Embryonic facial prominence (tissue), 1 donor: ENCODE results near the gene GPX7.
A peak's percentile ranks its signal among the peaks of the same experiment; 100 is the strongest.
"Not testable (repeated sequence)": the region's sequence is repeated elsewhere in the genome, so short reads cannot be mapped to it uniquely, and the experiment has no call there.

Experiments used
- DNase-seq: peaks from one replicate; pipeline ENCODE4 v3.0.0-alpha.2; 2016; ENCODE audit errors: extremely low spot score

The GPX7 gene

GRCh38 chr1:52601991-52602855 is at the start of gene GPX7:
TSS of gene GPX7 (plus strand) at chr1:52602371. CDS start at chr1:52602410, 39 bp downstream.
- DNase-seq, result no peak

- DNase-seq, result peak; percentile 88
Measured at GRCh38 chr1:52552505-52553361, 49.4 kb upstream of the GPX7 start, which contains the start of gene TUT4. TSS of gene TUT4 (minus strand) at chr1:52553092. CDS start at chr1:52526280, 26,812 bp downstream.

- DNase-seq, result peak; percentile 79
Measured at GRCh38 chr1:52553362-52554266, 48.6 kb upstream of the GPX7 start.

GRCh38 chr1:52554267-52554640 is 47.9 kb upstream of the GPX7 start:
- no peak for DNase-seq

GRCh38 chr1:52554756-52555155 is 47.4 kb upstream of the GPX7 start:
- DNase-seq, result no peak

- DNase-seq, result no peak
Measured at GRCh38 chr1:52556641-52557360, 45.4 kb upstream of the GPX7 start.

GRCh38 chr1:52558941-52559340 is 43.2 kb upstream of the GPX7 start:
- DNase-seq, result no peak

- no peak for DNase-seq
Measured at GRCh38 chr1:52559875-52560274, 42.3 kb upstream of the GPX7 start.

GRCh38 chr1:52562766-52563165 is 39.4 kb upstream of the GPX7 start:
- no peak for DNase-seq

GRCh38 chr1:52567943-52568342 is 34.2 kb upstream of the GPX7 start:
- no peak for DNase-seq

- DNase-seq, result no peak
Measured at GRCh38 chr1:52569449-52570210, 32.5 kb upstream of the GPX7 start.

- DNase-seq, result no peak
Measured at GRCh38 chr1:52571783-52572182, 30.4 kb upstream of the GPX7 start.

GRCh38 chr1:52572387-52572786 is 29.8 kb upstream of the GPX7 start:
- DNase-seq, result no peak

GRCh38 chr1:52574594-52574993 is 27.6 kb upstream of the GPX7 start:
- DNase-seq, result no peak

- no peak for DNase-seq
Measured at GRCh38 chr1:52576074-52576473, 26.1 kb upstream of the GPX7 start.

- DNase-seq, result not testable (repeated sequence)
Measured at GRCh38 chr1:52578066-52578465, 24.1 kb upstream of the GPX7 start.

GRCh38 chr1:52579415-52579814 is 22.8 kb upstream of the GPX7 start:
- no peak for DNase-seq

GRCh38 chr1:52580283-52580682 is 21.9 kb upstream of the GPX7 start:
- DNase-seq, result no peak

GRCh38 chr1:52582116-52582696 is 20.0 kb upstream of the GPX7 start:
- no peak for DNase-seq

GRCh38 chr1:52585474-52585873 is 16.7 kb upstream of the GPX7 start:
- no peak for DNase-seq
